ENCODE data around the gene VTI1A.
"Not testable (repeated sequence)": the region's sequence is repeated elsewhere in the genome, so short reads cannot be mapped to it uniquely, and the experiment has no call there.

VTI1A gene

GRCh38 chr10:112446855-112447619 lies at the start of gene VTI1A, which contains the start of gene ZDHHC6:
Gene VTI1A (plus strand): TSS chr10:112447215. CDS start chr10:112447374, 159 bp downstream.
Gene ZDHHC6 (minus strand): TSS chr10:112446914. CDS start chr10:112445436, 1,478 bp downstream.
- DNase-seq, result peak; percentile 66

GRCh38 chr10:112397592-112397991 lies 49.4 kb upstream of the VTI1A start:
- DNase-seq, result no peak

- no peak for DNase-seq
These were observed 44.1 kb upstream of the VTI1A start for GRCh38 chr10:112402917-112403316.

- DNase-seq, result no peak
These were observed 42.4 kb upstream of the VTI1A start for GRCh38 chr10:112404617-112405016.

GRCh38 chr10:112406806-112407205 lies 40.2 kb upstream of the VTI1A start:
- DNase-seq, result not testable (repeated sequence)

DNA sequence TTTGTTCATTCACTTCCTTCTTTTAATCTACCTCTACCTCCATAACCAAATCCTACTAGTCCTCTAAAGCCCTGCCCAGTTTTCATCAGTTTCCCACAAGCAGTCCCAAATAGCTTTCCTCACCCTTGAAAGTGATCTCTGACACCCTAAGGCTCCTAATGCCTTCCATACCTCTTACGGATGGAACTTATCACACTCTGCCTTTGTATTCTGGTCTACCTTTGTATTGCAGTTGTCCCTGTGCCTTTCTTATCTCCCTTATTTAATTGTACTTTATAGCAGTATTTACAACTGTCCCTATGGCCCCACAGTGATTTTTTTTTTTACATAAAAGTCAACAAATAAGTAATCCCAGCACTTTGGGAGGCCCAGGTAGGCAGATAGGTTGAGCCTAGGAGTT lies 39.3 kb upstream of the VTI1A start:
- no peak for DNase-seq

GRCh38 chr10:112409299-112409698 lies 37.7 kb upstream of the VTI1A start:
- no peak for DNase-seq

DNA sequence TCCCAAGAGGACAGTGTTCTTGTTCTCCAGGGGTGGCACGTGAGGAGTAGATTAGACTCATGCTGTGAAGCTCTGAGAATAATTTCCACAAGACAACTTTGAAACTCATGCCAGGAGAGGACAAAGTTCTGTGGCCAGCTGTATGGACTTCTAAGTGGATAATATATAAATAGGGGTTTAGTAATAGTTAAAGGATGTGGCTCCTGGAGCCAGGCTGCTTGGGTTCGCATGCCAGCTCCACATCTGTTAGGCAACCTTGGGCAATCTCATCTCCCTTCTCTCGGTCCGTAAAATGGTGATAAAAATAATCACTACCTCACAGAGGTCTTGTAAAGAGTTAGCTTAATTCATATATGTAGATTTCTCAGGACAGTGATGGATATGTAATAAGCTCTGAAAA lies 37.3 kb upstream of the VTI1A start:
- no peak for DNase-seq

DNA sequence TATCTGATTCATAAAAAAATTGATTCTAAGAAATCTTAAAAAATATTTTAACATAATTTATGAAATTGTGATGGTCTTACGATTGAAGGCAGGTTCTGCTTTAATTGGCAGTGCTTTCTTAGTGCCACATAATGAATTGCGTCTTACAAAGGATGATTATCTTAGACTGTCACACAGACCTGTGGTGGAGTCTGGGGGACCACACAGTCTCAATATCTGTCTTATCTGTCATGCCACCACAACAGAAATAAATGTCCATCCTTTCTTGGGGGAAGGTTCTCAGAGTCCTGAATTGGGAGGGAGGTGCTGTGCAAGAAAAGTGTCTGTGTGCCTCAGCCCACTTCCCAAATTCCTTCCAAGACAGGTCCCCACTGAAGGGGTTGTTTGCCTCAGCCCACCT lies 34.3 kb upstream of the VTI1A start:
- no peak for DNase-seq

- DNase-seq, result no peak
These were observed 25.3 kb upstream of the VTI1A start for GRCh38 chr10:112421731-112422130.

- DNase-seq, result no peak
These were observed 22.4 kb upstream of the VTI1A start for GRCh38 chr10:112424651-112425050.

- no peak for DNase-seq
These were observed 20.9 kb upstream of the VTI1A start for GRCh38 chr10:112426111-112426510.

DNA sequence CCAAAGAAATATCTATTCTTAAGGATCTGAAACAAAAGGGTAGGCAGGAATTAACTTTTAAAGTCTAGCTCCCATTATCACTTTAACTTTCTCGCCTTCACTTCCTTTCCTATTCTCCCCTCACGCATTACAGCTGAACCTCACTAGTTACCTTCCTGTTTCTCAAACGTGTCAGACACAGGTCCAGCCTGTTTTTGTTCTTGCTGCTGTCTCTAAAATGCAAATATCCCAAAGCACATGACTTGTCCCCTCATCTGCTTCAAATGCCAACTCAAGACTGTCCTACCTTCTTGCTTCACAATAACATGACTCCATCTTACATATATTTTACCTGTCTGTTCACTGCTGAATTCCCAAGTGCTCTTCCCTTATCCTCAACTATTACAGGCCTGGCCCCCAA lies 17.9 kb upstream of the VTI1A start:
- DNase-seq, result no peak

- DNase-seq, result no peak
These were observed 17.3 kb upstream of the VTI1A start for GRCh38 chr10:112429654-112430230.

DNA sequence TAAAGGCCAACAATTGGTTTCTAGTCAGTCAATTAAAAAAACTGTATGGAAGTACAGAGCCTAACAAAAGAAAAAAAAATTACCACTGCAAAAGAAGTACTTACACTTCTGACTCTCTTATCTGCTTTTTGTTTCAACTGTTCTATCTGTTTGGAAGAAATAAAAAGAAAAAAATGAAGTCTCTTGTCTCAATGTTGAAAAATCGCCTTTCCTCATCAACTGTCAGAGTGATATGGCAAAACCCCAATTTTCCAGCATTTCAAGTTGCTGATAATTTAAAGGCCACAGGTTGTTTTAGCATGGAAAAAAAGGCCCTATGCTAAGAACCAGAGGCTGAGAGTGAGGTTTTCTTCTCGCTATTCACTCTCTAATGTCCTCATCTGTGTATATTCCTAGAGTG lies 13.9 kb upstream of the VTI1A start:
- DNase-seq, result no peak

GRCh38 chr10:112434988-112435619 lies 11.9 kb upstream of the VTI1A start:
- no peak for DNase-seq

DNA sequence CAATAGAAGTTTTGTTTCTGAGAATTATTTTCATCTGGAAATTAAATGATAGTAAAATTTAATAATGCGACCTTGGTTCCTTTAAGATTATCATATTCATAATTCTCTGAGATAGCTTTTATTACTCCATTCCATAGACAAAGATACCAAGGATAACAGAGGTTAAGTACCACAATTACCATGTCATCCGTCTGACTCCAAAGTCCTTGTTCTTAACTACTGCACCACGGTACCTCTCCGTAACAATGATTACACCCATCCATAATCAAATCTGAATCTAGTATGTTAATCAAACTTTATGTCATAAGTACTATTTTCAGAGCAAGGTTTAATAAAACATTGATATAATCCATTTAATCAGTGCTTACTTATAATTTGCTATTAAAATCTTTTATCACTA lies 8.7 kb upstream of the VTI1A start:
- DNase-seq, result no peak

DNA sequence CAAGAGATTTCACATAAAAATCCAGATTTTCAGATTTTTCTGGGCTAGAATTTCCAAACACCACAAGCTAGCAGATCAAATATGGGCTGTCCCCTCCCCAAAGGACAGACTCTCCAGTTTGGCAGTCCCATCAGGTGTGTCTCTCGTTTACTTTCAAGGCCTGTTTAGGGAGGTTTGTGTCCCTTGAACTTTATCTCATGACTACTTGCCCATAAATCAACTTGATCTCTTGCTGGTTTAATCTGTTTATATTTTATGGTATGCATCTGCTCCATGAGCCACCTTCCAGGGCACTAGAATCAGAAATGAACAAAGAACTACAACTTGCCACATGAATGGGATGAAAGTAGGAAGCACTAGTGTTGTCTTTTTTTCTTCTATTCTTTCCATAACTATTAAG lies 5.5 kb upstream of the VTI1A start:
- DNase-seq, result no peak

GRCh38 chr10:112442063-112442462 lies 5.0 kb upstream of the VTI1A start:
- no peak for DNase-seq

GRCh38 chr10:112446055-112446854 lies 760 bp upstream of the VTI1A start:
- DNase-seq, result no peak

GRCh38 chr10:112447620-112447928 lies 559 bp downstream of the VTI1A start:
- no peak for DNase-seq

GRCh38 chr10:112448888-112449287 lies 1.9 kb downstream of the VTI1A start:
- DNase-seq, result no peak

Data from NK-92 treated with Interleukin-12 subunit alpha and Interleukin-12 subunit beta, amount 100 ng/mL, for 24 hours (cell line).